PC-3 (cell line): ENCODE data around the gene SMARCD1. TPM values are rescaled to one million over a fixed set of nuclear protein-coding genes. Genes with fewer than 3 reads are reported as not detected.

Experiments
- ATAC-seq: fragments of 200-7000 bp; cut with Tn5 transposase; 2 replicates; pipeline ENCODE4 v1.9.1; 2020; ENCODE audit warnings: mild to moderate bottlenecking, moderate library complexity
- BruUV-seq: library from RNA; stranded (reverse); fragments of 400-500 nt; replicated peaks from 2 replicates; lab custom pipeline; 2021; lab: Mats Ljungman, UMichigan
- CTCF ChIA-PET: fragments of 300-600 bp; sonication (Branson Sonifier 250); formaldehyde crosslinking; loops from one replicate; lab custom pipeline; 2022; ENCODE audit warnings: antibody characterized with exemption; lab: Charles Lee
- POLR2A ChIA-PET: fragments of 300-600 bp; sonication (Branson Sonifier 250); formaldehyde crosslinking; loops from one replicate; lab custom pipeline; 2022; ENCODE audit warnings: antibody characterized with exemption; ENCODE audit not compliant: unreplicated experiment; lab: Charles Lee
- DNase-seq: peaks from one replicate; pipeline ENCODE4 v3.0.0-alpha.2; 2015
- H2AFZ ChIP-seq: fragments of 300-600 bp; sonication (generic); 2 replicates; pipeline ENCODE4 v1.6.0; 2016; ENCODE audit warnings: antibody characterized with exemption, low read length
- H3F3A ChIP-seq: fragments of 300-600 bp; sonication (generic); one replicate; pipeline ENCODE4 v1.6.0; 2017; ENCODE audit warnings: antibody characterized with exemption, low read length, control low read depth, mild to moderate bottlenecking; ENCODE audit not compliant: unreplicated experiment
- H3K27ac ChIP-seq: fragments of 300-600 bp; sonication (generic); 2 replicates; pipeline ENCODE4 v1.5.1; 2016; ENCODE audit warnings: mild to moderate bottlenecking, low read length
- H3K27me3 ChIP-seq: fragments of 300-600 bp; sonication (generic); 2 replicates; pipeline ENCODE4 v1.6.1; 2016; ENCODE audit warnings: low read length, mixed read lengths
- H3K36me3 ChIP-seq: fragments of 300-600 bp; sonication (generic); 2 replicates; pipeline ENCODE4 v1.6.1; 2016; ENCODE audit warnings: low read depth, mixed run types, low read length, mixed read lengths
- H3K4me1 ChIP-seq: fragments of 300-600 bp; sonication (generic); 2 replicates; pipeline ENCODE4 v1.5.1; 2016; ENCODE audit warnings: low read length; ENCODE audit not compliant: insufficient read depth
- H3K4me2 ChIP-seq: fragments of 300-600 bp; sonication (generic); 2 replicates; pipeline ENCODE4 v1.6.0; 2016; ENCODE audit warnings: low read length
- H3K4me3 ChIP-seq: fragments of 300-600 bp; sonication (generic); 2 replicates; pipeline ENCODE4 v1.5.1; 2016; ENCODE audit warnings: mild to moderate bottlenecking, low read length, mixed read lengths
- H3K79me2 ChIP-seq: fragments of 300-600 bp; sonication (generic); 2 replicates; pipeline ENCODE4 v1.6.1; 2017; ENCODE audit warnings: low read length, mixed read lengths
- H3K9ac ChIP-seq: fragments of 300-600 bp; sonication (generic); 2 replicates; pipeline ENCODE4 v1.6.0; 2016; ENCODE audit warnings: mild to moderate bottlenecking, low read length
- H3K9me2 ChIP-seq: fragments of 300-600 bp; sonication (generic); replicated peaks from 2 replicates; pipeline ENCODE4 v1.6.1; 2016; ENCODE audit warnings: mixed run types, low read length, mixed read lengths
- H3K9me3 ChIP-seq: fragments of 300-600 bp; sonication (generic); 2 replicates; pipeline ENCODE4 v1.6.1; 2016; ENCODE audit warnings: low read length, mixed read lengths
- H4K20me1 ChIP-seq: fragments of 300-600 bp; sonication (generic); 2 replicates; pipeline ENCODE4 v1.6.1; 2016; ENCODE audit warnings: low read length, mixed read lengths
- CTCF ChIP-seq: fragments of 300-600 bp; sonication (generic); conservative IDR thresholded peaks from 2 replicates; pipeline ENCODE4 v1.5.1; 2017; ENCODE audit warnings: antibody characterized with exemption, low read depth, mild to moderate bottlenecking, low read length
- EZH2 ChIP-seq: fragments of 300-600 bp; sonication (generic); IDR thresholded peaks from one replicate; pipeline ENCODE4 v1.6.1; 2017; ENCODE audit warnings: antibody characterized with exemption, mild to moderate bottlenecking, low read length; ENCODE audit not compliant: unreplicated experiment
- EZH2phosphoT487 ChIP-seq: fragments of 300-600 bp; sonication (generic); IDR thresholded peaks from 2 replicates; pipeline ENCODE4 v1.6.1; 2018; ENCODE audit warnings: mild to moderate bottlenecking, antibody characterized with exemption, low read length, borderline replicate concordance
- intact Hi-C: fragments of 100-400 bp; cut with micrococcal nuclease; formaldehyde crosslinking; loops from 2 replicates; pipeline ENCODE4 v1.9.0; 2023
- total RNA-seq: library from RNA; depleted of rRNA; stranded (reverse); fragments of >200 nt; gene quantifications from 2 replicates; pipeline ENCODE4 v1.2.3, GENCODE V29; 2014

The SMARCD1 gene
- total RNA-seq, 1 experiment from 2014 or later: 105 TPM

- Histone ChIP-seq H3K27me3 (no peaks in the 10 kb centered on the region), H3K9me2 (no peaks in the 10 kb centered on the region), H3K36me3 (no peaks in the 10 kb centered on the region), H3K79me2 (no peaks in the 10 kb centered on the region), H4K20me1 (no peaks in the 10 kb centered on the region), H3K9me3 (no peaks in the 10 kb centered on the region), H3K4me1 (peaks cover 6% of the 10 kb centered on the region), H3K4me2 (no peak overlapping the region), H3K4me3 (no peak overlapping the region), H3K27ac (no peak overlapping the region), H2AFZ (no peak overlapping the region), H3F3A (no peaks in the 10 kb centered on the region), H3K9ac (no peak overlapping the region)
- DNase-seq: no peak
- no peak for ATAC-seq
- no TSS peak for BruUV-seq
- TF ChIP-seq EZH2: no peak
- TF ChIP-seq EZH2phosphoT487: no peak
- no peak for TF ChIP-seq CTCF
- intact Hi-C loops: loop anchor here (5.0 kb wide), 2 partner anchors 34 to 49 kb away; partner anchors contain the start of gene COX14
- ChIA-PET POLR2A (no interaction called here), CTCF (no interaction called here)
These were observed 6.9 kb upstream of the SMARCD1 start for GRCh38 chr12:50078281-50078680.

- Histone ChIP-seq H3K9ac (no peak overlapping the region), H3K36me3 (no peaks in the 10 kb centered on the region), H3K4me2 (no peak overlapping the region), H3K27ac (no peak overlapping the region), H3K4me3 (no peak overlapping the region), H3K9me2 (no peaks in the 10 kb centered on the region), H3K4me1 (peaks cover 6% of the 10 kb centered on the region), H3K9me3 (no peaks in the 10 kb centered on the region), H3F3A (no peaks in the 10 kb centered on the region), H4K20me1 (no peaks in the 10 kb centered on the region), H3K79me2 (peaks cover 5% of the 10 kb centered on the region; the same call in 1 of the 2 replicates), H2AFZ (no peak overlapping the region), H3K27me3 (no peaks in the 10 kb centered on the region)
- POLR2A ChIA-PET: no interaction called here
- TF ChIP-seq EZH2 (no peak), CTCF (no peak), EZH2phosphoT487 (no peak)
- ATAC-seq: no peak
- CTCF ChIA-PET: no interaction called here
- no peak for DNase-seq
- intact Hi-C loops: loop anchor here (5.0 to 10.0 kb wide), 3 partner anchors 33 to 235 kb away; partner anchors contain the start of gene COX14
- no TSS peak for BruUV-seq
These were observed 5.4 kb upstream of the SMARCD1 start for GRCh38 chr12:50079771-50080170.

- POLR2A ChIA-PET: no interaction called here
- TF ChIP-seq EZH2phosphoT487: no peak
- TF ChIP-seq EZH2: no peak
- TF ChIP-seq CTCF: no peak
- no peaks in the 10 kb centered on the region for H3K27me3 ChIP-seq
- CTCF ChIA-PET: no interaction called here
- no TSS peak for BruUV-seq
- no peak overlapping the region for H3K27ac ChIP-seq
- no peak overlapping the region for H3K4me2 ChIP-seq
- no peak overlapping the region for H2AFZ ChIP-seq
- no peaks in the 10 kb centered on the region for H3K9me2 ChIP-seq
- ATAC-seq (no peak), DNase-seq (no peak)
- H3K4me3 ChIP-seq: no peak overlapping the region
- peaks cover 14% of the 10 kb centered on the region for H3K79me2 ChIP-seq
- no peaks in the 10 kb centered on the region for H3K9me3 ChIP-seq
- H3K4me1 ChIP-seq: peaks cover 5% of the 10 kb centered on the region
- no peak overlapping the region for H3K9ac ChIP-seq
- H4K20me1 ChIP-seq: no peaks in the 10 kb centered on the region
- no peaks in the 10 kb centered on the region for H3K36me3 ChIP-seq
- intact Hi-C loops: loop anchor here (10.0 kb wide), 1 partner anchor 234 kb away; no protein-coding TSS in a partner anchor
- H3F3A ChIP-seq: peaks cover 4% of the 10 kb centered on the region
These were observed 3.9 kb upstream of the SMARCD1 start for GRCh38 chr12:50081096-50081808.
